GM18519 (cell line): Measurements from ENCODE around the gene OOSP1.
"Not testable (repeated sequence)": the region's sequence is repeated elsewhere in the genome, so short reads cannot be mapped to it uniquely, and the experiment has no call there.

Experiments used
- ATAC-seq: cut with Tn5 transposase; IDR thresholded peaks from one replicate; pipeline ENCODE4 v1.9.1; 2021; ENCODE audit warnings: mild to moderate bottlenecking, moderate library complexity; ENCODE audit not compliant: unreplicated experiment, low FRiP score

OOSP1 gene

DNA sequence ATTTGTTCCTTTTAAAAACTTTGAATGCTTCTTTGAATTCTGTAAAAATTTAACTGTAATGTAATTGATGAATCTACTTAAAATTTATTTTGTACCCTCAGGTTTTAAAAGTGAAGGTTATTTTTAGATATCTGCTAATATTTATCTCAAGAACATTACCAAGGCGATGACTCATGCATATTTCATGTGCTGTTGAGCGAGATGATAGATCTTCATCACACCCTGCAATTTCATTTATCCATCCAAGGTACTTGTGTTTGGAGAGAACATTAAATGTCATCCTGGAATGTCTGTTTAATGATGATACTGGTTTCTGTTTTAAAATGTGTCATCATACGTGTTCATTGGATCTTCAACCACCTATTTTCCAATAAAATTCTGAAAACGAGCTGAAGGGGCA, 18.9 kb downstream of the OOSP1 start:
- no peak for ATAC-seq

GRCh38 chr11:59960502-59961381, 22.5 kb downstream of the OOSP1 start:
- ATAC-seq, result no peak

GRCh38 chr11:59962107-59962482, 23.9 kb downstream of the OOSP1 start:
- no peak for ATAC-seq

DNA sequence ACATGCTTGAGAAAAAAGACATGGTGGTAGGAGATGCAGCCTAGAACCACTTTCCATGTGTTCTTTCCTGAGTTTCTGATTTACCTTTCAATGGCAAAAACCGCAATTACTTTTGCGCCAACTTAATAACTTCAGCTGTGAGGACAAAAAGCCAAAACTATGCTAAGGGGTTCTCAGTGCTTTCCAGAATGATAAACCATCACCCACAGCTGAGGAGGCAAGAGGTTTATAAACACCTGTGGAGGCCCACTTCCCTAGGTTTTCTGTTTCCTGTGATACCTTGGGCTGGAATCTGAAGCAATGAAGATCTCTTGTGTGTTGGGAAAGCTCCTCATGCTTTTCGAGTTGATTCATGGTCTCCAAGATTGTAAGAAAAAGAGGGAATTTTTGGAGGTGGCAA, 25.5 kb downstream of the OOSP1 start, which contains the start of gene OOSP4A:
Gene OOSP4A (plus strand): TSS at position 301 of the 400 bp plus-strand sequence. CDS start 0 bp downstream, at position 301.
- ATAC-seq, result no peak

GRCh38 chr11:59965424-59965823, 27.2 kb downstream of the OOSP1 start:
- no peak for ATAC-seq

DNA sequence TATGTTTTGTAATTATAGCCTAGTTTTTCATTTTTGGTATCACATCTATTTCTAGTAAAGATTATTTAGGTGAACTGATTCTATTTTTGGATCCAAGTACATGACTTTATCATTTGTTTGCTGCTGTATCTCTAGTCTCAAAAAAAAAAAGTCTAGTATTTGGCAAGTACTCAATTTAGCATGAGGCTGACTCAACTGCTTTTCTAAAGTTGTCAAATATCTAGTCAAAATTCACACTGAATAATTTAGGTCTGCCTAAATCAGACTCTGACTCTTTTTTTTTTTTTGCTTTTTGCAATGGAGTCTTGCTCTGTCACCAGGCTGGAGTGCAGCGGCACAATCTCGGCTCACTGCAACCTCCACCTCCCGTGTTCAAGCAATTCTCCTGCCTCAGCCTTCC, 28.0 kb downstream of the OOSP1 start:
- ATAC-seq, result no peak

GRCh38 chr11:59967677-59968394, 29.6 kb downstream of the OOSP1 start:
- ATAC-seq, result no peak

DNA sequence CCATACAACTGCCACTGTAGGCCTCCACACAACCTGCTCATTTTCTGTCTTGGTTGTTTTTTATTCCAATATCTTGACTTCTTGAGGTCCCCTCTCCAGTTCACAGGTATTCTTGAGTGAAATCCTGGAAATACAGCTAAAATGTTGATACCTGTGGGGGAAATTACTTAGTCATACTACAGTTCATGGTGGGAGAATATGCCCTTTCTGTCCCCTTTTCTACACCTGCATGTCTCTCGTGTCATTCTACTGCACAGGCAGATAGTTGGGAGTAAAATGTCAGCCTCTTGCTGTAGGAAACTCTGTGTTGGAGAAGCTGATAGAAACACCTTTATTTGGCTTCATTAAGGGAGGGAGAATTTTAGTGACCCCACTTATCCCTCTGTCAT, 30.2 kb downstream of the OOSP1 start:
- ATAC-seq, result no peak

DNA sequence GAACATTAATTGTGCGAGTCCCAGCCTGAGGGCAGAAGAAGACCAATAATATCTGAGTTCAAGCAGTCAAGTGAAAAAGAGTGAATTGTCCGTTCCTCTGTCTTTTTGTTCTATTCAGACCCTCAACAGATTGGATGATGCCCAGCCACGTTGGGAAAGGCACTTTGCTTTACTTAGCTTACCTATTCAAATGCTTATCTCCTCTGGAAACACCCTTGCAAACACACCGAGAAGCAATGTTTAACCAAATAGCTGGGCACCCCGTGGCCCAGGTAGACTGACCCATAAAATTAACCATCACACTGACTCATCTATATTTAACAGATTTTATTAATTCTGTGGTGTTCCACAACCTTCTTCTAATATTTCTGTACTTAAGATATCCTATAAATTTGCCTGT, 34.9 kb downstream of the OOSP1 start:
- no peak for ATAC-seq

DNA sequence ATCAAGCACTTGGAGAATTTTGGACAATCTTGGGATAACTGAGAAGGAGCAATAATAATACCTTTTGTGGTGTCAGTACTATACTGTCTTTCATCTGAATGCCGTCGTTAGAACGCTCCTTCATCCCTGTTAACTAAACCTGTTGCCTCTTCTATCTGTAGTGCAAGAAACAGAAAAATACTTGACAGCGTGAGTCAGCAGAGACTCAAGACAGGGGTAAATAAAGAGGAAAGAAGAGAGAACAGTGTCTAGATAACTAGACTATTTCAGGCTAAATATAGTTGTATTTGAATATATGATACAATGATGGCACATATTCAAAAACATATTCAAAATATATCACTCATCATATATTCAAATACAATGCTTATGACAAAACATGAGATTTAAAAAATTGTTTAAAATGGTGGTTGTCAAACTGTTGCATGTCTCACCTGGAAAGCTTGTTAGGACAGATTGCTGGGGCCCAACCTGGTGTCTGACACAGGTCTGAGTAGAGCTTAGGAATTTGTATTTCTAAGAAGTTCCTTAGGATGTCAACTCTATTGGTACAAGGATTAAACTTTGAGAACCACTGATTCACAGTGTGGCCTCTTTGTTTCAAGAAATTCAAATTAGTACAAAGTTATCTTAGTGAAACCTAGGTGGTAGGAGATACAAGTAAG, 43.0 kb downstream of the OOSP1 start:
- ATAC-seq, result no peak

GRCh38 chr11:59982037-59982436, 43.8 kb downstream of the OOSP1 start:
- not testable (repeated sequence) for ATAC-seq

- no peak for ATAC-seq
These were observed 45.0 kb downstream of the OOSP1 start for GRCh38 chr11:59983212-59983611.

GRCh38 chr11:59984368-59984767, 46.1 kb downstream of the OOSP1 start:
- no peak for ATAC-seq

- ATAC-seq, result no peak
These were observed 52.2 kb downstream of the OOSP1 start for GRCh38 chr11:59990421-59990820.

GRCh38 chr11:59992425-59992824, 54.2 kb downstream of the OOSP1 start:
- ATAC-seq, result no peak

DNA sequence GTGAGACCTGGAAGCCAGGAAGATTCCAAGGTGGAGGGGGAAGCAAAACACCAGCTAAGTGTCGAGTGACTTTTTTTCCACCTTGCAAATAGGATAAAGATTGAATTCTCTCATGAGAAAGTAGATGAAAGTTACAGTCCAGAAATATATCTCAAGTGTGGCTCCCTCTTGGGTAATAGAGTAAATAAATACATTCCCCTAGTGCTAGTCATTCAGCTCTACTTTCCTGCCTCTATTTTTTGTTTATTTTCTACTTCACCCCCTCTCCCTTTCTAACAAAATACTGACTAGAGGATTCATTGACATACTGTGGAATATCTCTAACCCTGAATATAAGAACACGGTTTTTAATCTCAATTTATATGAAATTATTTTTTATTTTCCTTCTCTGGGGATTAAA, 59.6 kb downstream of the OOSP1 start:
- no peak for ATAC-seq

GRCh38 chr11:59999691-60000090, 61.5 kb downstream of the OOSP1 start:
- no peak for ATAC-seq

- no peak for ATAC-seq
These were observed 65.5 kb downstream of the OOSP1 start for GRCh38 chr11:60003729-60004128.

GRCh38 chr11:60005360-60005759, 67.1 kb downstream of the OOSP1 start:
- no peak for ATAC-seq
